NCI-H1048 (cell line): ENCODE results near the gene CNNM4.

Source experiments
- DNase-seq: peaks from one replicate; lab custom pipeline; 2025; lab: John Stamatoyannopoulos, UW

The CNNM4 gene

DNA sequence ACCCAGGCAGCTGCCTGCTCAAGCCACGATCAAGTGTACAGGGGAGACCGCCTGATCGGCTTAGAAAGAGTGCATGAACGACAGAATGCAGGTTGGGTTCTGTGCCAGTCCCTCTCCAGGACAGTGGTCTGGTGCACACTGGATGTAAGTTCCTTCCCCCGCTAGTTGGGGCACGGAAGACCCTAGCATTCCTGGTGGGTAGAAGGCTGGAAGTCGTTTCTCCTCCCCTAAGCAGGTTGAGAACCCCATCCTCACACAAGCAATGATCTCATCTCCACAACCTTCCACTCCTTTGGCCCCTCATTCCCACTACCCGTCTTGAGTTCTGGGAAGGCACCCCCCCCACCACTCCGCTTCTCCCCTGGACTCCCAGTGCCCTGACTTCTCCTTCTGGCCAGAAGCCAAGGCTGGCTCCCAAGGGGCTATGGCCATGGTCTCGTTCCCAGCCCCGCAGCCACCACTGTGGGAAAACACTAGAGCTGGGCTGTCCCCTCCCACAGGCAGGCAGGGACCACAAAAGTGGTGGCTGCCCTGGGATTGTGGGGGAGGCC is 98.5 kb downstream of the CNNM4 start:
- DNase-seq, result no peak

DNA sequence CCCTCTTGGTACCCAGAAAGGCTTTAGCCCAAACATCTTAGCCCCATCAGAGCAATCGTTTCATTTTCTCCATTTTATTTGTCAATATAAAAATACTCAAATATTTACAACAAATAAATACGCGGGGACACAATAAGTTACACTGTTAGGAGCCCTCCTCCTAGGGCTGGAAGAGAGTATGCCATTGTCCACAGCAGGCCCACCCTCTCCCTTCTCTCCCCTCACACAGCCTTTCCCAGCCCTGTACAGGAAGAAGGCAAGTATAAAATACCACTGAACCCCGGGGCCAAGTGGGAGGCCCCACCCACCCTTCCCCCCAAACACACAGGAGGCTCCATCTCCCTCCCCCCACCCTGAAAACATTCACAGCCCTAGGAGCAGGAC is 99.0 kb downstream of the CNNM4 start:
- DNase-seq, result no peak

DNA sequence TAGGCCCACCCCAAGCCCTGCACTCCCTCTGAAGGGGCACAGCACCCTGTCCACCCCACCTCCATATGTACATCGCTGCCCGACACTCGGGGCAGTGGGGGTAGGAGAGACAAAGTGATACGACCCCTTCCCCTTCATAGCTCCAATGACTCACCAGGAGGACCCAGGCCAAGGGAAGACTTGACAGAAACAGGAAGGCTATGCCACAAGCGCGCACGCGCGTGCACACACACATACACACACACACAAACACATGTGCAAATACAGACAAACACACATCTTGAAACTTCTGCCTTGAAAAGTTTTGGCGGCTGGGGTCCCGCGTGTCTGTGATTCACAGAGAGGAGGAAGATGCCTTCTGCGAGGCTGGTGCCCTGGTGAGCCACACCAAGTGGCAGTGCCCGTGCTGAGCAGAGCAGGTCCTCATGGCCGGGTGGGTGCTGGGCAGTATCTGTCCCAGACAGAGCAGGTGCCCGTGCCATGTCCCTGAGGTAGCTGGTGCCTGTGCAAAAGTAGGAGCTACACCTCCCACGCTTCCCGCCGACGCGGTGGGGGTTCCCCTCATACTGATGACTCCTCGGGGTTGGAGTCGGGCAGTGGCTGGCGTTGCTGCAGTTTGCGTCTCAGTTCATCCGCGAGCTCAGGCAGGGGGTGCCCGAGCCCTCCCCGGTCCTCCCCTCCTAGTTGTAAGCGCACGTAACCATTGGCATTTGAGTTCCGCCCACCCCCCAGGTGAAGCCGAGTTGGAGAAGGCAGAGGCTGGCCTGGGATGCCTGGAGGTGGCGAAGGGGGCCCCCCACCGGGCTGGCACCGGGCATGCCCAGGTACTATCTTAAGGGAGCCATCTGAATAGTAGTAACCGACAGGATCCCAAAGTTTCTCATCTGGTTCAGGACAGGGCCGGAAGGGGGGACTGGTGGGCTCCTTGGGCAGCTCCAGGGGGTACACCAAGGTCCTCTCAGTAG is 99.6 kb downstream of the CNNM4 start:
- no peak for DNase-seq

DNA sequence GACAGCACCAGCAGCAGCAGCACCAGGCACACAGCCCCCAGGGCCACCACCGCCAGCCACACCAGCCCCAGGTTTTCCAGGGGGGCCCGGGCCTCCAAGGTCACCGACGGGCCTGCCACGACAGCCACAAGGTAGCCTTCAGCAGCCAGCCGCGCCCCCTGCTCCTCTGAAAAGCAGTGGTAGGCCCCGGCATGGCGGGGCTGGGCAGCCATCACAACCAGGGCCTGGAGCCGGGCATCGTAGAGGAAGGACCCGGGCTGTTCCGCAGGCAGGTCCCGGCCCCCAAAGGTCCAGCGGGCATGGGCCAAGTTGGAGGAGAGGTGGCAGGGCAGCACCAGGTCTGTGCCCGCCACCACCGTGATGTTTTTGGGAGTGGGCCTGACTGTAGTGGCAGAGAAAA is 100.4 kb downstream of the CNNM4 start:
- DNase-seq, result no peak
